ENCODE data around the gene CLEC16A. TPM values are rescaled to one million over a fixed set of nuclear protein-coding genes. Genes with fewer than 3 reads are reported as not detected.

Gene CLEC16A
- total and polyA plus RNA-seq, 2 donors (not counting 1 experiment from before 2014, with no cell fraction given) = 21.9 to 79.5 TPM

DNA sequence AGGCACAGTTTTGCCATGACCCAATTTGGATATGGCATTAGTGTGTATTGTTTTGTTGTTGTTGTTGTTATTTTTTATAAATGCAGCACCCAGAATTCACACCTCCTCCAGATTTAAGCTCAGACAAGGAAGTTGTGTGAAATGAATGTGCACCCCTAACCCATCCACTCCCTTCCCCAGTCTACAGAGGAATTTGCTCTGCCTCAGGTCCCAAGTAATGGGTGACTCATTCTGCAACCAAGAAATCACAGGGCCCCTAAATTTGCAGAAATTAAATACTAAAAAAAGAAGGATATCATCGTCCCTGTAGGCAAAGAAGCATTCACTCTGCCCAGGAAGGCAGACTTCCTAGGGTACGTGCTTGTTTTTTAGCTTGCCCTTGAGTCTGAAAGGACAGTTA, 62.3 kb downstream of the CLEC16A start:
- intact Hi-C loops (cut with micrococcal nuclease) = no loop called here
- POLR2A ChIA-PET = interaction anchor here (0.6 kb wide), 1 partner anchor 245 kb away, joined by 4 read pairs; no protein-coding TSS in a partner anchor
- ATAC-seq (ENCODE audit: low read depth) (no peak), DNase-seq (no peak)
- H3K4me1 Mint-ChIP-seq = no peaks in the 10 kb centered on the region
- WGBS (ENCODE audit: insufficient coverage) = 73% methylated on average over 2 of the region's 2 CpGs
- no peaks in the 10 kb centered on the region for H3K79me2 ChIP-seq (ENCODE audit: control insufficient read depth, insufficient read depth, low read length)
- H3K4me1 ChIP-seq (ENCODE audit: control insufficient read depth in 2 of 2, insufficient read depth in 2 of 2, low read length in 2 of 2) = no peaks in the 10 kb centered on the region
- H3K27me3 ChIP-seq (replicated peaks in 1 of 4; ENCODE audit: control extremely low read depth in 1 of 4, control insufficient read depth in 3 of 4, insufficient read depth in 4 of 4, low read length in 3 of 4) = no peaks in the 10 kb centered on the region
- H3K4me2 ChIP-seq (replicated peaks; ENCODE audit: low read depth, low read length, poor library complexity, severe bottlenecking) = no peak overlapping the region
- H3K4me3 ChIP-seq (ENCODE audit: control extremely low read depth in 1 of 5, extremely low read depth in 1 of 5, insufficient read depth in 1 of 5, low read depth in 2 of 5, low read length in 4 of 5) = no peak overlapping the region
- H3K27ac Mint-ChIP-seq = no peak overlapping the region
- no peaks in the 10 kb centered on the region for H3K9me3 ChIP-seq (ENCODE audit: control extremely low read depth in 1 of 3, control insufficient read depth in 2 of 3, insufficient read depth in 1 of 3, low read length in 2 of 3)
- no peaks in the 10 kb centered on the region for H3K9me3 Mint-ChIP-seq (ENCODE audit: insufficient read depth)
- TF ChIP-seq, protein P1, sequence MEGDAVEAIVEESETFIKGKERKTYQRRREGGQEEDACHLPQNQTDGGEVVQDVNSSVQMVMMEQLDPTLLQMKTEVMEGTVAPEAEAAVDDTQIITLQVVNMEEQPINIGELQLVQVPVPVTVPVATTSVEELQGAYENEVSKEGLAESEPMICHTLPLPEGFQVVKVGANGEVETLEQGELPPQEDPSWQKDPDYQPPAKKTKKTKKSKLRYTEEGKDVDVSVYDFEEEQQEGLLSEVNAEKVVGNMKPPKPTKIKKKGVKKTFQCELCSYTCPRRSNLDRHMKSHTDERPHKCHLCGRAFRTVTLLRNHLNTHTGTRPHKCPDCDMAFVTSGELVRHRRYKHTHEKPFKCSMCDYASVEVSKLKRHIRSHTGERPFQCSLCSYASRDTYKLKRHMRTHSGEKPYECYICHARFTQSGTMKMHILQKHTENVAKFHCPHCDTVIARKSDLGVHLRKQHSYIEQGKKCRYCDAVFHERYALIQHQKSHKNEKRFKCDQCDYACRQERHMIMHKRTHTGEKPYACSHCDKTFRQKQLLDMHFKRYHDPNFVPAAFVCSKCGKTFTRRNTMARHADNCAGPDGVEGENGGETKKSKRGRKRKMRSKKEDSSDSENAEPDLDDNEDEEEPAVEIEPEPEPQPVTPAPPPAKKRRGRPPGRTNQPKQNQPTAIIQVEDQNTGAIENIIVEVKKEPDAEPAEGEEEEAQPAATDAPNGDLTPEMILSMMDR (IDR thresholded peaks at IDR 0.05) = no peak
- TF ChIP-seq EZH2 (IDR thresholded peaks at IDR 0.05; ENCODE audit: borderline replicate concordance, insufficient read depth, low read depth, low read length, poor library complexity, severe bottlenecking) = no peak
- no peak overlapping the region for H3K9ac ChIP-seq (ENCODE audit: low read length)
- H4K20me1 ChIP-seq (ENCODE audit: control insufficient read depth, insufficient read depth, low read length, poor library complexity, severe bottlenecking) = peaks cover 9% of the 10 kb centered on the region
- H3K4me3 Mint-ChIP-seq = no peak overlapping the region
- no peaks in the 10 kb centered on the region for H3K27me3 Mint-ChIP-seq
- CTCF ChIA-PET = no interaction called here
- no peak overlapping the region for H3K27ac ChIP-seq (ENCODE audit: low read length in 2 of 2)
- peaks cover 0 to 55% of the 10 kb centered on the region in 2 experiments for H3K36me3 ChIP-seq (replicated peaks in 1 of 2; ENCODE audit: control extremely low read depth in 1 of 2, control insufficient read depth in 1 of 2, extremely low read depth in 1 of 2, insufficient read depth in 2 of 2, low read length in 1 of 2)
- H2AFZ ChIP-seq (ENCODE audit: insufficient read depth, low read depth, low read length, poor library complexity, severe bottlenecking) = no peak overlapping the region

DNA sequence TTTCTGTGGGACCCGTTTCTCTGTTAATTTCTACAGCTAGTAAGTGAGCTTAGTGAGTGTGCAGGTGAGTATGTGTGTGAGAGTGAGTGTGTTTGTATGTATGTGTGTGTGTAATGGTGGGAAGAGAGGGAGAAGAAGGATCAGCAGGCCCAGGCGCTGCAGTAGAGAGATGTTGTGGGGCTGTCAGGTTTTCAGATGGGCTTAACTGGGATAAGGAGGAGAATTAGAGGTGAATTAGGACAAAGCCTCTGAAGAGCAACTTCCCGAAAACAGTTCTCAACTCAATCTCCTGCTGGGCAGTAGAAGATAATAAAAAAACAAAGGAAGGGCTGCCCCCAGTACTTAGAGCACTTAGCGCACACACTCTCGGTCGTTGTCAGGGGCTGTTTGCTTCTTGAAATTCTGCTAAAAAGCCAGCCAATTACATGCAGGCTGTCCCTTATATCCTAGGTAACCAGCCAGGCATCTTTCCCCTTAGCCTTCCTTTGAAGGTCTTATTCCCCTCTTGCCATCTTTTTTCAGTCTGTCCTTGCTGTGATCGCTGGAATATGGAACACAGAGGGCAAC, 63.4 kb downstream of the CLEC16A start:
- intact Hi-C loops (cut with micrococcal nuclease) = no loop called here
- Histone ChIP-seq H3K4me1 (ENCODE audit: control insufficient read depth in 2 of 2, insufficient read depth in 2 of 2, low read length in 2 of 2) (no peaks in the 10 kb centered on the region), H2AFZ (ENCODE audit: insufficient read depth, low read depth, low read length, poor library complexity, severe bottlenecking) (no peak overlapping the region), H3K9ac (ENCODE audit: low read length) (no peak overlapping the region), H3K4me2 (replicated peaks; ENCODE audit: low read depth, low read length, poor library complexity, severe bottlenecking) (no peak overlapping the region), H3K9me3 (ENCODE audit: control extremely low read depth in 1 of 3, control insufficient read depth in 2 of 3, insufficient read depth in 1 of 3, low read length in 2 of 3) (no peaks in the 10 kb centered on the region), H3K27ac (ENCODE audit: low read length in 2 of 2) (no peak overlapping the region), H4K20me1 (ENCODE audit: control insufficient read depth, insufficient read depth, low read length, poor library complexity, severe bottlenecking) (peaks cover 9% of the 10 kb centered on the region), H3K4me3 (ENCODE audit: control extremely low read depth in 1 of 5, extremely low read depth in 1 of 5, insufficient read depth in 1 of 5, low read depth in 2 of 5, low read length in 4 of 5) (no peak overlapping the region), H3K36me3 (replicated peaks in 1 of 2; ENCODE audit: control extremely low read depth in 1 of 2, control insufficient read depth in 1 of 2, extremely low read depth in 1 of 2, insufficient read depth in 2 of 2, low read length in 1 of 2) (peaks cover 0 to 49% of the 10 kb centered on the region in 2 experiments), H3K79me2 (ENCODE audit: control insufficient read depth, insufficient read depth, low read length) (no peaks in the 10 kb centered on the region), H3K27me3 (replicated peaks in 1 of 4; ENCODE audit: control extremely low read depth in 1 of 4, control insufficient read depth in 3 of 4, insufficient read depth in 4 of 4, low read length in 3 of 4) (no peaks in the 10 kb centered on the region)
- ChIA-PET CTCF (no interaction called here), POLR2A (no interaction called here)
- no peaks in the 10 kb centered on the region for H3K27me3 Mint-ChIP-seq
- ATAC-seq (ENCODE audit: low read depth) (no peak), DNase-seq (no peak)
- 100% methylated on average over 7 of the region's 7 CpGs for WGBS (ENCODE audit: insufficient coverage)
- TF ChIP-seq EZH2 (IDR thresholded peaks at IDR 0.05; ENCODE audit: borderline replicate concordance, insufficient read depth, low read depth, low read length, poor library complexity, severe bottlenecking) = no peak
- TF ChIP-seq, protein P1 (IDR thresholded peaks at IDR 0.05) = no peak
- H3K9me3 Mint-ChIP-seq (ENCODE audit: insufficient read depth) = no peaks in the 10 kb centered on the region
- H3K27ac Mint-ChIP-seq = no peak overlapping the region
- no peaks in the 10 kb centered on the region for H3K4me1 Mint-ChIP-seq
- H3K4me3 Mint-ChIP-seq = no peak overlapping the region
